HG03108 (cell line): ENCODE data around the gene ROR2.
A peak's percentile ranks its signal among the peaks of the same experiment; 100 is the strongest.
"Not testable (repeated sequence)": the region's sequence is repeated elsewhere in the genome, so short reads cannot be mapped to it uniquely, and the experiment has no call there.

Experiments used
- ATAC-seq: cut with Tn5 transposase; IDR thresholded peaks from one replicate; pipeline ENCODE4 v1.9.1; 2021; ENCODE audit warnings: moderate library complexity; ENCODE audit not compliant: unreplicated experiment

The ROR2 gene

GRCh38 chr9:91924090-91924489 is 25.9 kb downstream of the ROR2 start:
- no peak for ATAC-seq

DNA sequence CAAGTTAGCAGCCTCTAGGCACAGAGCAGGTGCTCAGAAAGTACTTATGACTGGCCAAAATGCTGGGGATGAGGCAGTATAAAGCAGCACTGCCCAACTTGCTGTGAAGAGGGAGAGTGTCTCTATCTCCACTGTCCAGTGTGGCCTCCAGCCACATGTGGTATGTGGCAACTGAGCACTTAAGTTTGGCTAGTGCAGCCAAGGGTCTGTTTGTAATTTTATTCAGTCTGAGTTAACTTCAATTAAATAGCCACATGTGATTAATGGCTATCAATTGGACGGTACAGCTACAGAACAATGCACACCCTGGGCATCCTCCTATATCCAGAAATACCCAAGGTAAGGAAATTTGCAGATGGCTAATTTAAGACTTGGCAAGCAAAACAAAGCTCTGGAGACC is 26.9 kb downstream of the ROR2 start:
- ATAC-seq, result no peak

GRCh38 chr9:91921371-91921770 is 28.7 kb downstream of the ROR2 start:
- ATAC-seq, result no peak

- no peak for ATAC-seq
Measured at GRCh38 chr9:91920630-91921350, 29.2 kb downstream of the ROR2 start.

- ATAC-seq, result no peak
Measured at GRCh38 chr9:91919621-91920020, 30.4 kb downstream of the ROR2 start.

- no peak for ATAC-seq
Measured at GRCh38 chr9:91917436-91917835, 32.6 kb downstream of the ROR2 start.

DNA sequence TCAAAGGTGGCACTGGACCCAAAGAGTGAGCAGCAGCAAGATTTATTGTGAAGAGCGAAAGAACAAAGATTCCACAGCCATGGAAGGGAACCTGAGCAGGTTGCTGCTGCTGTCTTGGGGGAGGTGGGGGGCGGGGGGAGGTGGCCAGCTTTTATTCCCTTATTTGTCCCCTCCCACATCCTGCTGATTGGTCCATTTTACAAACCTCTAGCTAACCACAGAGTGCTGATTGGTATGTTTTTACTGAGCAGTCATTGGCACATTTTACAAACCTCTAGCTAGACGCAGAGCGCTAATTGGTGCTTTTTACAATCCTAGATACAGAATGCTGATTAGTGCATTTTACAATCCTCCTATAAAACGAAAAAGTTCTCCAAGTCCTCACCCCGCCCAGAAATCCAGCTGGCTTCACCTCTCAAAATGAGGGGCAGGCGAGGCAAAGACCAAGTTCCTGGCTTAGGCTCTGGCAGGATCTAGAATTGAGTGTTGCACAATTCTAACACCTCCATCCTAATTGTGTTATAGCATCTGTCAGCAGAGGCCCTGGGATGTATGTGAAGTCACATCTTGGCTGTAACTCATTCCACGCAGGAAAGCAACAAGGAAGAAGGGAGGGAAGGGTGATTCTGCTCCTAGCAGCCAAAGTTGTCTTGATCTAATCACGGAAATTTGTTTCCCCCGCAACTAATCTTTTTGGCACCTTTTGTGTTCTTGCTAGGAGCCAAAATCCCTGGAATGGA is 34.3 kb downstream of the ROR2 start:
- ATAC-seq, result no peak

- no peak for ATAC-seq
Measured at GRCh38 chr9:91914937-91915336, 35.1 kb downstream of the ROR2 start.

GRCh38 chr9:91914404-91914803 is 35.6 kb downstream of the ROR2 start:
- ATAC-seq, result no peak

- no peak for ATAC-seq
Measured at GRCh38 chr9:91913986-91914385, 36.0 kb downstream of the ROR2 start.

DNA sequence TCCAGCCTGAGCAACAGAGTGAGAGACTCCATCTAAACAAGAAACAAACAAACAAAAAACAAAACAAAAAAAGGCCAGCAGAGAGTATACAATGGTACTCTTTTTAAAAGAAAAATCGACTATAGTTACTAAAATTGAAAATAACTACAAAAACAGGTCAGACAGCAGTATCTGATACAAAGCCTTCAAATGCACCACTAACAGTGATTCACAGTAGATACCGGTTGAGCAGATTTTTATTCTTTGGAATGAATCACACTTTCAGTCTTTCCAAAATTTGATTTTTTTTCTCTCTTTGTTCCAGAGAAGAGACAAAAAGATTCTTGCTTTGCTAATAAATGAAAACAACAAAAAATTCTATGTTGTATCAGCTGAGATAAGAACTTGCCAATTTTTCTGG is 36.9 kb downstream of the ROR2 start:
- ATAC-seq, result no peak

GRCh38 chr9:91911657-91912056 is 38.4 kb downstream of the ROR2 start:
- ATAC-seq, result no peak

DNA sequence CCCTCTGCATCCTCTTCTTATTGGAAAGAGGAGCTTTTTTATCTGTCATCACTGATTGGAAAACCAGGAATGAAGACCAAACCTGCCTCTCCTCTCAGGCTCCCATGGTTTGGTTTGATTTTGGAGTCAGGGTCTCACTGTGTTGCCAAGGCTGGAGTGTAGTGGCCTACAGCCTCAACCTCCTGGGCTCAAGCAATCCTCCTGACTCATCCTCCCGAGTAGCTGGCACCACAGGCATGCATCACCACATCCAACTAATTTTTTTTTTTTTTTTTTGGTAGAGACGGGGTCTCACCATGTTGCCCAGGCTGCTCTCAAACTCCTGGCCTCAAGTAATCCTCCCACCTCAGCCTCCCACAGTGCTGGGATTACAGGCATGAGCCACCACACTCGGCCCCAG is 40.8 kb downstream of the ROR2 start:
- ATAC-seq, result not testable (repeated sequence)

- no peak for ATAC-seq
Measured at GRCh38 chr9:91908746-91909145, 41.3 kb downstream of the ROR2 start.

DNA sequence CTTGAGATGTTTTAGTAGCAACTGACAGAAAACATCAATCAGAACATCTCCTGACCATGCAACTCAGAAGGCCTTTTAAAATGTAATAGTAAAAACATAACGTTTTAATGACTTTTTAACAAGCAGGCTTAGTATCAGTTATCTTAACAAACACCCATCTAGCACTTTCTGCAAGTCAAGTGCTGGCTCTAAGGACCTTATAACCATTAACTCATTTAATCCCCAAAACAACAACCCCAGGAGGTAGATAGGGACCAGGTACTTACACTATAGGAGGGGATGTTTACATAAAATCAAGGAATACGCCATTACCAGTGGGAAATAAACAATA is 41.8 kb downstream of the ROR2 start:
- ATAC-seq, result no peak

DNA sequence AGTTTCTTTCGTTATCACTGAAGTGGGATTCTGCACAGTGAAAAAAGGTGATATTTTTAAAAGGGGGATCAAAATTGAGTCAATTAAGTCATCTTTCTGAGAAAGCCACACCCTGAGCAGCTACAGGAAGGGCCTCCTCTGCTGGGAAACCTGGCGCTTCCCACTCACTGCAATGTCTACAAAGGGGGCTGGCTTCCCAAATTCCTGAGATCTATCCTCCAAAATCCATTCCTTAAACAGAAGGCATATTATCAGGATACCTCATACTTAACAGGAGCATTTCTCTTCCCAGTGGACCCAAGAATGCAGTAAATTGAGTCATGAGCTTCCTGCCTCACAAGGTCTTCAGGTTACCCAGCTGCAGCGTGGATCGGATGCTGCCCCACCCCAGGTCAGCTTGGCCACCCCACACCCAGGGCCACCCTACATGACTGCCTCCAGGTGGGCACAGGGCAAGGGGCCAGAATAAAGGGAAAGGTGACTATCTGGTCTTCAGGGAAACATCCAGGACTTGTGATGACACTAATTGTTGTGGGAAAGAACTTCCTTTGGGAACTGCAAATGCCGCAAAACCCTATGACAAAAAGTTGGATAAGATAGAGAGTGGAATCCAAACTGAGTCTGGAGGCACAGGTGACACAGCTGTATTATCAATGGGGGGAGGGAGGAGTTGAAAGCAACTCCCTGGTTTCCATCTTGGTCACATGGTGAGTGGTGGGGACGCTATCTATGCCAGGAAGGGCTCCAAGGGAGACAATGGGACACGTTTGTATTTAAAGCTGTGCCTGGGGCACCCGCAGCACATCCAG is 42.3 kb downstream of the ROR2 start:
- no peak for ATAC-seq

GRCh38 chr9:91905991-91906469 is 44.0 kb downstream of the ROR2 start:
- peak; percentile 49 for ATAC-seq

GRCh38 chr9:91905237-91905650 is 44.8 kb downstream of the ROR2 start:
- ATAC-seq, result no peak

- ATAC-seq, result no peak
Measured at GRCh38 chr9:91904588-91905236, 45.3 kb downstream of the ROR2 start.

DNA sequence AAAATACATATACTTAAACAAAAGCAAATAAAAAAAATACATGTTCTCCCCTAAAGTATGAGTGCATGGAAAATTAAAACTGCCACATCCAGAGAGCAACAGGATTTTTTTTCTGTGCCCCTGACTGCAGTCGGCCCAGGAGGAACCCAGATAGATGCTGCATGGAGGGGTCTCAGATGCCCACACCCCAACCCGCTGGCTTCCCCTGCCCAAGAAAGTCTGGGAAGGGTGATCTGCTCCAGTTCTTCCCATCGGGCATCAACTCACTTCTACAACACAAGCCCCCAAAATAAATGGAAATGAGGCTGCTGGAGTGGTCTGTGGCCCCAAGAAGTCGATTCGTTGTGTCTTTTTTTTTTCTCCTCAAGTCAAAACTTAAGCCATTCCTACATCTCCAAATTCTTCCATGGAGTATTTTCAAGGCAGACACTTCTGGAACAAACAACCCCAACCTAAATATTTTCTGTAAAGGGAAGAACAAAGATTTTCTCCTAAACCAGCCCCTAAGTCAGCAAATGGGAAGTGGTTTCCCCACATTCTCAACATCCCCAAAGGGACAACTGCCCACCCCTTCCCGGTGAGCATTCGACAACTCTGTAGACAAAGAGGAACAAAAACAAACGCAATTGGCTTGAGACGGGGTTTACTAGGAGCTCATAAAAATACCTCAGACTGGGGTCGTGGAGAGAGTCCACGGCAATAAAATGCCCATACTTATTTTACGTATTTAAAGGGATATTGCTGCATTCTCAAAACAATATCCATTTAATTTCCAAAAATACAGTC is 46.7 kb downstream of the ROR2 start:
- ATAC-seq, result no peak
